Measurements from ENCODE around the gene PLPP3.

PLPP3 gene

GRCh38 chr1:56522680-56523079 lies 56.7 kb downstream of the PLPP3 start:
- DNase-seq (ENCODE audit: low spot score): no peak

- no peak for DNase-seq (ENCODE audit: low spot score)
Measured at GRCh38 chr1:56520016-56520601, 59.3 kb downstream of the PLPP3 start.

- no peak for DNase-seq (ENCODE audit: low spot score)
Measured at GRCh38 chr1:56517404-56518130, 61.8 kb downstream of the PLPP3 start.

GRCh38 chr1:56516539-56517252 lies 62.7 kb downstream of the PLPP3 start:
- DNase-seq (ENCODE audit: low spot score): peak; percentile 3

- no peak for DNase-seq (ENCODE audit: low spot score)
Measured at GRCh38 chr1:56515898-56516538, 63.3 kb downstream of the PLPP3 start.

- DNase-seq (ENCODE audit: low spot score): no peak
Measured at GRCh38 chr1:56512724-56513494, 66.5 kb downstream of the PLPP3 start.

GRCh38 chr1:56511766-56512165 lies 67.6 kb downstream of the PLPP3 start:
- DNase-seq (ENCODE audit: low spot score): no peak

- no peak for DNase-seq (ENCODE audit: low spot score)
Measured at GRCh38 chr1:56511364-56511763, 68.0 kb downstream of the PLPP3 start.

GRCh38 chr1:56510642-56511021 lies 68.7 kb downstream of the PLPP3 start:
- no peak for DNase-seq (ENCODE audit: low spot score)

GRCh38 chr1:56509713-56510641 lies 69.4 kb downstream of the PLPP3 start:
- DNase-seq (ENCODE audit: low spot score): no peak

GRCh38 chr1:56508523-56508983 lies 70.8 kb downstream of the PLPP3 start:
- DNase-seq (ENCODE audit: low spot score): peak; percentile 4

- no peak for DNase-seq (ENCODE audit: low spot score)
Measured at GRCh38 chr1:56507925-56508522, 71.3 kb downstream of the PLPP3 start.

GRCh38 chr1:56506951-56507491 lies 72.3 kb downstream of the PLPP3 start:
- no peak for DNase-seq (ENCODE audit: low spot score)

GRCh38 chr1:56505792-56506743 lies 73.3 kb downstream of the PLPP3 start:
- no peak for DNase-seq (ENCODE audit: low spot score)

- no peak for DNase-seq (ENCODE audit: low spot score)
Measured at GRCh38 chr1:56502700-56503245, 76.6 kb downstream of the PLPP3 start.

GRCh38 chr1:56501888-56502287 lies 77.5 kb downstream of the PLPP3 start:
- DNase-seq (ENCODE audit: low spot score): no peak

- no peak for DNase-seq (ENCODE audit: low spot score)
Measured at GRCh38 chr1:56501426-56501825, 77.9 kb downstream of the PLPP3 start.
